Nephron progenitor cell (in vitro differentiated cells): ENCODE data around the gene RAPGEF1.

Source experiments
- DNase-seq: peaks from one replicate; pipeline ENCODE4 v3.0.0; 2021
- H3K27ac Mint-ChIP-seq: 2 replicates; pipeline ENCODE4 v1.8.0; 2021; ENCODE audit warnings: mild to moderate bottlenecking, moderate library complexity, mixed read lengths
- H3K27me3 Mint-ChIP-seq: 2 replicates; pipeline ENCODE4 v1.8.0; 2021; ENCODE audit warnings: mild to moderate bottlenecking, low read depth, mixed read lengths; ENCODE audit not compliant: poor library complexity
- H3K36me3 Mint-ChIP-seq: 2 replicates; pipeline ENCODE4 v1.8.0; 2021; ENCODE audit warnings: low read depth, mixed read lengths
- H3K4me1 Mint-ChIP-seq: 2 replicates; pipeline ENCODE4 v1.8.0; 2021; ENCODE audit warnings: mixed read lengths
- H3K4me3 Mint-ChIP-seq: 2 replicates; pipeline ENCODE4 v1.8.0; 2021; ENCODE audit warnings: mild to moderate bottlenecking, moderate library complexity, mixed read lengths
- H3K9me3 Mint-ChIP-seq: 2 replicates; pipeline ENCODE4 v1.8.0; 2021; ENCODE audit warnings: mild to moderate bottlenecking, moderate library complexity, mixed read lengths
- TF ChIP-seq, protein P1 (sequence below): fragments of 200-600 bp; sonication (generic); IDR thresholded peaks from 2 replicates; pipeline ENCODE4 v1.5.0; 2021; ENCODE audit warnings: antibody characterized with exemption

The RAPGEF1 gene

DNA sequence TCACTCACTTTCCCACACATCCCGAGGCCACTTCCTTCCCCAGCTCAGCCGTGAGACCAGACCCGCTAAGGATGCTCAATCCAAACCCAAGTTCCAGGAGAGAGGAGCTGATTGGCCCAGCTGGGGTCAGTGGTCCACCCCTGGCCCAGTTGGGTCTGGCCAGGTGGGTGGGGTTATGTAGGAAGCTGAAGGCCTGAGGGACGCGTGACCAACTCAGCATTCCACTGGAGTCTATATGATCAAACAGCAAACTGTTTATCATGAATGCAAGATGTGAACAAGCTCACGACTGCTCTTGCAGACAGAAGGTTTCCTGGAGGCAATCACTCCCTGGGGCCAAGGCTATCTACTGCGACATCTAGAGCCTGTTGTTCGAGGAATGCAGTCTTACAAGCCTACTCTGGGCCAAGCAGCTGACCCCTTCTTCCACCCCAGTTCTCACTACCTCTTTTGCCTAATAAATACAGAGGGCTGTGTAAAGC, 4.9 kb upstream of the RAPGEF1 start:
- TF ChIP-seq, protein P1, sequence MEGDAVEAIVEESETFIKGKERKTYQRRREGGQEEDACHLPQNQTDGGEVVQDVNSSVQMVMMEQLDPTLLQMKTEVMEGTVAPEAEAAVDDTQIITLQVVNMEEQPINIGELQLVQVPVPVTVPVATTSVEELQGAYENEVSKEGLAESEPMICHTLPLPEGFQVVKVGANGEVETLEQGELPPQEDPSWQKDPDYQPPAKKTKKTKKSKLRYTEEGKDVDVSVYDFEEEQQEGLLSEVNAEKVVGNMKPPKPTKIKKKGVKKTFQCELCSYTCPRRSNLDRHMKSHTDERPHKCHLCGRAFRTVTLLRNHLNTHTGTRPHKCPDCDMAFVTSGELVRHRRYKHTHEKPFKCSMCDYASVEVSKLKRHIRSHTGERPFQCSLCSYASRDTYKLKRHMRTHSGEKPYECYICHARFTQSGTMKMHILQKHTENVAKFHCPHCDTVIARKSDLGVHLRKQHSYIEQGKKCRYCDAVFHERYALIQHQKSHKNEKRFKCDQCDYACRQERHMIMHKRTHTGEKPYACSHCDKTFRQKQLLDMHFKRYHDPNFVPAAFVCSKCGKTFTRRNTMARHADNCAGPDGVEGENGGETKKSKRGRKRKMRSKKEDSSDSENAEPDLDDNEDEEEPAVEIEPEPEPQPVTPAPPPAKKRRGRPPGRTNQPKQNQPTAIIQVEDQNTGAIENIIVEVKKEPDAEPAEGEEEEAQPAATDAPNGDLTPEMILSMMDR: no peak
- Mint-ChIP-seq H3K27me3 (peaks cover 9% of the 10 kb centered on the region), H3K4me3 (no peak overlapping the region), H3K4me1 (no peaks in the 10 kb centered on the region), H3K36me3 (no peaks in the 10 kb centered on the region), H3K27ac (no peak overlapping the region), H3K9me3 (peaks cover 5% of the 10 kb centered on the region)
- DNase-seq: no peak

- H3K27me3 Mint-ChIP-seq: peaks cover 9% of the 10 kb centered on the region
- no peaks in the 10 kb centered on the region for H3K36me3 Mint-ChIP-seq
- H3K4me1 Mint-ChIP-seq: peaks cover under 1% of the 10 kb centered on the region
- TF ChIP-seq, protein P1: no peak
- peaks cover 5% of the 10 kb centered on the region for H3K9me3 Mint-ChIP-seq
- H3K4me3 Mint-ChIP-seq: no peak overlapping the region
- DNase-seq: no peak
- no peak overlapping the region for H3K27ac Mint-ChIP-seq
These were observed 4.4 kb upstream of the RAPGEF1 start for GRCh38 chr9:131744171-131744719.

DNA sequence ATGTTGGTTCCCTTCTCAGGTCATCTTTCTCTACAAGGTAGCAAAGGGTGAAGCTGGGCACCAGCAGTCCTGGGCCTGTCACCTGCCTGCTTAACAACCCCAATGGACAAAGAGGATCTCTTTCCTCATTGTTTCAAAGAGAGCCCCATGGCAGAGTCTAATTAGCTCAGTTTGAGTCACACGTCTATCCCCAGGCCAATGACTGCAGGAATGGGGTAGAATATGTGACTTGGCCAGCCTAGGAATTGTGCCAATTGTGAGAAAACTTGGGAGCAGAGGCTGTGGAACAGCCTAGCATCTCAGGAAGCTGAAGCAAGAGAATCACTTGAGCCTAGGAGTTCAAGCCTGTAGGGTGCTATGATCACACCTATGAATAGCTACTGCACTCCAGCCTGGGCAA, 3.6 kb upstream of the RAPGEF1 start:
- no peaks in the 10 kb centered on the region for H3K36me3 Mint-ChIP-seq
- TF ChIP-seq, protein P1: no peak
- H3K27ac Mint-ChIP-seq: no peak overlapping the region
- peaks cover 7% of the 10 kb centered on the region for H3K4me1 Mint-ChIP-seq
- DNase-seq: no peak
- H3K9me3 Mint-ChIP-seq: peaks cover 5% of the 10 kb centered on the region
- peaks cover 8% of the 10 kb centered on the region for H3K27me3 Mint-ChIP-seq
- no peak overlapping the region for H3K4me3 Mint-ChIP-seq

DNA sequence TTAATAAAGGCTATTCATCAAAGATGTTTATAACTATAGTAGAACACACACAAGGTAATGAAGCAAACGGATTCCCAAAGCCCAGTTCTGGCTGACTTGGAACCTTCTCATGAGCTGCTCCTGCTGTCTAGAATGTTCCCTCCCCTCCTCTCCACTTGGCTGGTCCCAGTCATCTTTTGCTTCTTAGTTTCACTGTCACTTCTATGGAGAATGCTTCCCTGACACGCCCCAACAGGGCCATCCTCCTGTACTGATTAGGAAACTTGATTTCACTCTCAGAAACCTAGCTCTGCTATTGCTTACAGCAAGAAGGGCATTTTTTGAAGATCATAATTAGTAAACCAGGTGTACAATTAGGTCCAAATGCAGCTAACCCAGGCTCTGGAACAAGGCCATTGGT, 3.2 kb upstream of the RAPGEF1 start:
- no peaks in the 10 kb centered on the region for H3K36me3 Mint-ChIP-seq
- no peak overlapping the region for H3K27ac Mint-ChIP-seq
- peaks cover 8% of the 10 kb centered on the region for H3K27me3 Mint-ChIP-seq
- peaks cover 5% of the 10 kb centered on the region for H3K9me3 Mint-ChIP-seq
- DNase-seq: no peak
- H3K4me1 Mint-ChIP-seq: peaks cover 9% of the 10 kb centered on the region
- TF ChIP-seq, protein P1: no peak
- no peak overlapping the region for H3K4me3 Mint-ChIP-seq

- H3K27me3 Mint-ChIP-seq: peaks cover 15% of the 10 kb centered on the region
- H3K27ac Mint-ChIP-seq: no peak overlapping the region
- H3K4me1 Mint-ChIP-seq: peaks cover 25% of the 10 kb centered on the region
- H3K36me3 Mint-ChIP-seq: peaks cover 4% of the 10 kb centered on the region
- peaks cover 5% of the 10 kb centered on the region for H3K9me3 Mint-ChIP-seq
- TF ChIP-seq, protein P1: no peak
- no peak for DNase-seq
- peak overlapping the region; percentile 77 for H3K4me3 Mint-ChIP-seq
These were observed 1.0 kb upstream of the RAPGEF1 start for GRCh38 chr9:131740898-131741297.
